Transverse colon (tissue), 4 donors: ENCODE results near the gene CHIC2. TPM values are rescaled to one million over a fixed set of nuclear protein-coding genes. Genes with fewer than 3 reads are reported as not detected.

Source experiments
- DNase-seq: peaks from one replicate; pipeline ENCODE4 v3.0.0-alpha.2; 2019
- H3K27ac ChIP-seq, 4 donors: fragments of 200-600 bp; sonication (generic); 2 replicates each; pipeline ENCODE4 v1.5.1; 2016 to 2018; ENCODE audit warnings: inconsistent platforms in 4 of 4
- H3K27me3 ChIP-seq: fragments of 200-600 bp; sonication (generic); 2 replicates; pipeline ENCODE4 v1.5.1; 2017; ENCODE audit warnings: inconsistent platforms
- H3K36me3 ChIP-seq, 4 donors: fragments of 200-600 bp; sonication (generic); 2 replicates each; pipeline ENCODE4 v1.5.1; 2017 to 2019; ENCODE audit warnings: inconsistent platforms in 4 of 4
- H3K4me1 ChIP-seq, 4 donors: fragments of 200-600 bp; sonication (generic); 2 replicates each; pipeline ENCODE4 v1.5.1; 2017 to 2020; ENCODE audit warnings: inconsistent platforms in 4 of 4
- H3K4me3 ChIP-seq, 4 donors: fragments of 200-600 bp; sonication (generic); 1 replicate in 1 of 4; 2 replicates in 3 of 4; pipeline versions ENCODE4 v1.5.1 to v1.6.1; 2017 to 2019; ENCODE audit warnings: inconsistent platforms in 4 of 4
- H3K9me3 ChIP-seq, 2 donors: fragments of 200-600 bp; sonication (generic); 2 replicates each; pipeline ENCODE4 v1.5.1; 2017 to 2019; ENCODE audit warnings: inconsistent platforms in 2 of 2
- EP300 ChIP-seq: sonication (generic); formaldehyde crosslinking; IDR thresholded peaks from one replicate; pipeline ENCODE4 v1.6.1; 2017; ENCODE audit warnings: antibody characterized with exemption, low read depth
- POLR2A ChIP-seq: fragments of 450-650 bp; IDR thresholded peaks from one replicate; pipeline ENCODE4 v1.6.1; 2016; ENCODE audit warnings: antibody characterized with exemption, mild to moderate bottlenecking, moderate library complexity
- POLR2AphosphoS5 ChIP-seq, 3 donors: sonication (generic); formaldehyde crosslinking; IDR thresholded peaks; one replicate each; pipeline ENCODE4 v1.6.1; 2016; ENCODE audit warnings: antibody characterized with exemption in 3 of 3
- WGBS, 2 donors: methylation state at CpG; one replicate each; pipeline ENCODE4 v1.1.5; 2018; ENCODE audit warnings: low coverage in 1 of 2; 5-methylcytosine and 5-hydroxymethylcytosine counted together
- in situ Hi-C, 4 donors: fragments of 200-750 bp; cut with MboI; loops; one replicate each; pipeline versions ENCODE4 v1.15.0 to v1.15.1; 2017; ENCODE audit warnings: low sequenced_read_pairs in 3 of 4, low pct_ligation_motif_present in 1 of 4, low pct_unique_long_range_greater_than_20kb in 1 of 4
- intact Hi-C: fragments of 100-400 bp; cut with DNase I; formaldehyde crosslinking; loops from one replicate; pipeline ENCODE4 v1.15.1; 2023; ENCODE audit warnings: low total_unique reads
- total RNA-seq, 4 donors: library from RNA; depleted of rRNA; stranded (reverse); fragments of >200 nt; gene quantifications; one replicate each; pipeline ENCODE4 v1.1.0, GENCODE V29; 2016
- TF ChIP-seq, protein P1 (sequence below), 5 experiments: fragments of 200-600 bp in 3 of 5; fragments of 450-650 bp in 2 of 5; sonication (generic) in 3 of 5; IDR thresholded peaks; 1 replicate in 2 of 5; 2 replicates in 3 of 5; pipeline ENCODE4 v1.5.1; 2016 to 2017; ENCODE audit warnings: antibody characterized with exemption in 5 of 5, inconsistent platforms in 3 of 5, mild to moderate bottlenecking in 2 of 5, moderate library complexity in 1 of 5

CHIC2 gene
- total RNA-seq, 4 donors from 2014 or later: 36.2 to 106 (median 52.0) TPM

- Histone ChIP-seq H3K4me3 (no peak overlapping the region), H3K4me1 (peaks cover 0 to 6% (median 0%) of the 10 kb centered on the region in 4 donors), H3K9me3 (no peaks in the 10 kb centered on the region), H3K27ac (no peak overlapping the region), H3K36me3 (peaks cover 0 to 15% (median 2%) of the 10 kb centered on the region in 4 donors), H3K27me3 (no peaks in the 10 kb centered on the region)
- in situ Hi-C loops (no loop called here), intact Hi-C loops (no loop called here)
- TF ChIP-seq, protein P1, sequence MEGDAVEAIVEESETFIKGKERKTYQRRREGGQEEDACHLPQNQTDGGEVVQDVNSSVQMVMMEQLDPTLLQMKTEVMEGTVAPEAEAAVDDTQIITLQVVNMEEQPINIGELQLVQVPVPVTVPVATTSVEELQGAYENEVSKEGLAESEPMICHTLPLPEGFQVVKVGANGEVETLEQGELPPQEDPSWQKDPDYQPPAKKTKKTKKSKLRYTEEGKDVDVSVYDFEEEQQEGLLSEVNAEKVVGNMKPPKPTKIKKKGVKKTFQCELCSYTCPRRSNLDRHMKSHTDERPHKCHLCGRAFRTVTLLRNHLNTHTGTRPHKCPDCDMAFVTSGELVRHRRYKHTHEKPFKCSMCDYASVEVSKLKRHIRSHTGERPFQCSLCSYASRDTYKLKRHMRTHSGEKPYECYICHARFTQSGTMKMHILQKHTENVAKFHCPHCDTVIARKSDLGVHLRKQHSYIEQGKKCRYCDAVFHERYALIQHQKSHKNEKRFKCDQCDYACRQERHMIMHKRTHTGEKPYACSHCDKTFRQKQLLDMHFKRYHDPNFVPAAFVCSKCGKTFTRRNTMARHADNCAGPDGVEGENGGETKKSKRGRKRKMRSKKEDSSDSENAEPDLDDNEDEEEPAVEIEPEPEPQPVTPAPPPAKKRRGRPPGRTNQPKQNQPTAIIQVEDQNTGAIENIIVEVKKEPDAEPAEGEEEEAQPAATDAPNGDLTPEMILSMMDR (IDR thresholded peaks at IDR 0.05): no peak
- no peak for TF ChIP-seq POLR2AphosphoS5 (IDR thresholded peaks at IDR 0.05)
- no peak for TF ChIP-seq POLR2A
- TF ChIP-seq EP300: no peak
- DNase-seq: no peak
- WGBS, 2 donors: 83 to 93% methylated on average over 2 of the region's 2 CpGs
Observed at GRCh38 chr4:54041933-54042332, 22.5 kb downstream of the CHIC2 start.

- TF ChIP-seq, protein P1 (IDR thresholded peaks at IDR 0.05): no peak
- no peak for TF ChIP-seq POLR2A
- TF ChIP-seq POLR2AphosphoS5 (IDR thresholded peaks at IDR 0.05): no peak
- Histone ChIP-seq H3K4me3 (no peak overlapping the region), H3K4me1 (peaks cover 0 to 6% (median 0%) of the 10 kb centered on the region in 4 donors), H3K27ac (no peak overlapping the region), H3K27me3 (no peaks in the 10 kb centered on the region), H3K9me3 (no peaks in the 10 kb centered on the region), H3K36me3 (peaks cover 0 to 15% (median 2%) of the 10 kb centered on the region in 4 donors)
- DNase-seq: no peak
- intact Hi-C loops: no loop called here
- WGBS, 2 donors: 87 to 96% methylated on average over 4 of the region's 4 CpGs
- in situ Hi-C loops: no loop called here
Observed at GRCh38 chr4:54041100-54041499, 23.3 kb downstream of the CHIC2 start.

- intact Hi-C loops: no loop called here
- no peak for DNase-seq
- no peak overlapping the region for H3K4me3 ChIP-seq
- 87 to 92% methylated on average over 3 of the region's 3 CpGs for WGBS, 2 donors
- no peaks in the 10 kb centered on the region for H3K9me3 ChIP-seq
- H3K36me3 ChIP-seq: peaks cover 0 to 15% (median 7%) of the 10 kb centered on the region in 4 donors
- H3K27me3 ChIP-seq: no peaks in the 10 kb centered on the region
- H3K4me1 ChIP-seq: peaks cover 0 to 6% (median 0%) of the 10 kb centered on the region in 4 donors
- no peak for TF ChIP-seq POLR2AphosphoS5 (IDR thresholded peaks at IDR 0.05)
- TF ChIP-seq, protein P1 (IDR thresholded peaks at IDR 0.05): no peak
- TF ChIP-seq POLR2A: no peak
- TF ChIP-seq EP300: no peak
- no peak overlapping the region for H3K27ac ChIP-seq
- in situ Hi-C loops: no loop called here
Observed at GRCh38 chr4:54038056-54038455, 26.3 kb downstream of the CHIC2 start.

DNA sequence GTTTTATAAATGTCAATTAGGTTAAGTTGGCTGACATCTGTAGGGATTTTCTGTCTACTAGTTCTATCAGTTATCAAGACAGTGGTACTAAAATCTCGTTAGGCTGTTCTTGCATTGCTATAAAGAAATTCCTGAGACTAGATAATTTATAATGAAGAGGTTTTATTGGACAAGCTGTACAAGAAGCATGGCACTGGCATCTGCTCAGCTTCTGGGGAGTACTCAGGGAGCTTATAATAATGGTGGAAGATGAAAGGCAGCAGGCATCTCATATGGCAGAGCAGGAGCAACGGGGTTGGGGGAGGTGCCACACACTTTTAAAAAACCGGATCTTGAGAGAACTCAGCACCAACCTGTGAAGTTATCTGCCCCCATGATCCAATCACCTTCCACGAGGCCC lies 28.2 kb downstream of the CHIC2 start:
- TF ChIP-seq POLR2A: no peak
- TF ChIP-seq, protein P1 (IDR thresholded peaks at IDR 0.05): no peak
- peak in 1 of 3 donors; percentile 44 for TF ChIP-seq POLR2AphosphoS5 (IDR thresholded peaks at IDR 0.05)
- TF ChIP-seq EP300: no peak
- peaks cover 0 to 14% (median 5%) of the 10 kb centered on the region in 4 donors for H3K36me3 ChIP-seq
- peaks cover 0 to 6% (median 0%) of the 10 kb centered on the region in 4 donors for H3K4me1 ChIP-seq
- H3K27me3 ChIP-seq: no peaks in the 10 kb centered on the region
- H3K4me3 ChIP-seq: no peak overlapping the region
- intact Hi-C loops: no loop called here
- 88 to 90% methylated on average over 4 of the region's 4 CpGs for WGBS, 2 donors
- DNase-seq: no peak
- no peaks in the 10 kb centered on the region for H3K9me3 ChIP-seq
- H3K27ac ChIP-seq: no peak overlapping the region
- in situ Hi-C loops: no loop called here
